ENCODE results near the gene EIPR1. TPM values are rescaled to one million over a fixed set of nuclear protein-coding genes. Genes with fewer than 3 reads are reported as not detected.

The EIPR1 gene
- total RNA-seq, 1 donor from 2014 or later: 27.8 TPM

DNA sequence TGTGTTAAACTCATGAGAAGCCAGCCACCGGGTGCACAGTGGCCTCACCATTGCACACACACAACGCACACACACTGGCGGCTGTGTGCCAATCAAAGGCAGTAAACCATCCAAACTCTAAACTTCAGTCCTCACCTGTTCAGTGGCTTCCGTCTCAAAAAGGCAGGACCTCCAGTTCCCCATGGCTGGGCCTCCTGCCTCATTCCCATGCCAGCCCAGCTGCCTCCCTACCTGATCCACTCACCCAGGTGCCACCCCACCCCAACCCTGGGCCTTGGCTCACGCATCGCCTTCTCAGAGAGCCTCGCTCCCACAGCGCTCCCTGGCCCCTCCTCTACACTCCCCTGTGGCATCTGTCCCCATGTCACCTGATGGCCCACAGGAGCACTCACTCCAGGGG, 190.9 kb downstream of the EIPR1 start:
- no peak overlapping the region for H3K9ac ChIP-seq (ENCODE audit: low read length)
- H3K36me3 ChIP-seq (ENCODE audit: insufficient read depth, low read length): no peaks in the 10 kb centered on the region
- Mint-ChIP-seq H3K27me3 (ENCODE audit: low read depth, unreplicated experiment) (no peaks in the 10 kb centered on the region), H3K4me1 (ENCODE audit: low read depth, unreplicated experiment) (no peaks in the 10 kb centered on the region), H3K4me3 (ENCODE audit: unreplicated experiment) (no peak overlapping the region), H3K36me3 (ENCODE audit: low read depth, unreplicated experiment) (peaks cover 25% of the 10 kb centered on the region), H3K9me3 (ENCODE audit: unreplicated experiment) (peaks cover 2% of the 10 kb centered on the region), H3K27ac (ENCODE audit: unreplicated experiment) (peak overlapping the region; percentile 12)
- H3K27ac ChIP-seq (ENCODE audit: low read depth, low read length): no peak overlapping the region
- no peak overlapping the region for H3K4me3 ChIP-seq (ENCODE audit: insufficient read depth, low read depth, low read length)
- no peak for DNase-seq (ENCODE audit: low read depth)
- no peak for FAIRE-seq
- H3K27me3 ChIP-seq (ENCODE audit: insufficient read depth, low read length): no peaks in the 10 kb centered on the region
- TF ChIP-seq, protein P1, sequence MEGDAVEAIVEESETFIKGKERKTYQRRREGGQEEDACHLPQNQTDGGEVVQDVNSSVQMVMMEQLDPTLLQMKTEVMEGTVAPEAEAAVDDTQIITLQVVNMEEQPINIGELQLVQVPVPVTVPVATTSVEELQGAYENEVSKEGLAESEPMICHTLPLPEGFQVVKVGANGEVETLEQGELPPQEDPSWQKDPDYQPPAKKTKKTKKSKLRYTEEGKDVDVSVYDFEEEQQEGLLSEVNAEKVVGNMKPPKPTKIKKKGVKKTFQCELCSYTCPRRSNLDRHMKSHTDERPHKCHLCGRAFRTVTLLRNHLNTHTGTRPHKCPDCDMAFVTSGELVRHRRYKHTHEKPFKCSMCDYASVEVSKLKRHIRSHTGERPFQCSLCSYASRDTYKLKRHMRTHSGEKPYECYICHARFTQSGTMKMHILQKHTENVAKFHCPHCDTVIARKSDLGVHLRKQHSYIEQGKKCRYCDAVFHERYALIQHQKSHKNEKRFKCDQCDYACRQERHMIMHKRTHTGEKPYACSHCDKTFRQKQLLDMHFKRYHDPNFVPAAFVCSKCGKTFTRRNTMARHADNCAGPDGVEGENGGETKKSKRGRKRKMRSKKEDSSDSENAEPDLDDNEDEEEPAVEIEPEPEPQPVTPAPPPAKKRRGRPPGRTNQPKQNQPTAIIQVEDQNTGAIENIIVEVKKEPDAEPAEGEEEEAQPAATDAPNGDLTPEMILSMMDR (IDR thresholded peaks at IDR 0.05; ENCODE audit: insufficient read depth, low read depth, low read length): no peak
- TF ChIP-seq EZH2 (IDR thresholded peaks at IDR 0.05; ENCODE audit: insufficient read depth, low read length): no peak
- H3K4me2 ChIP-seq (ENCODE audit: low read length): no peak overlapping the region
- no peaks in the 10 kb centered on the region for H4K20me1 ChIP-seq (ENCODE audit: insufficient read depth, low read length)
- H3K4me1 ChIP-seq (ENCODE audit: insufficient read depth, low read length): no peaks in the 10 kb centered on the region
- no peak overlapping the region for H2AFZ ChIP-seq (ENCODE audit: low read depth, low read length)
- no peaks in the 10 kb centered on the region for H3K79me2 ChIP-seq (ENCODE audit: insufficient read depth, low read length)
- no peaks in the 10 kb centered on the region for H3K9me3 ChIP-seq (ENCODE audit: insufficient read depth, low read depth, low read length)

GRCh38 chr2:3185910-3186309, 191.7 kb downstream of the EIPR1 start:
- no peaks in the 10 kb centered on the region for H3K4me1 ChIP-seq (ENCODE audit: insufficient read depth, low read length)
- H4K20me1 ChIP-seq (ENCODE audit: insufficient read depth, low read length): no peaks in the 10 kb centered on the region
- H3K4me3 ChIP-seq (ENCODE audit: insufficient read depth, low read depth, low read length): no peak overlapping the region
- no peak overlapping the region for H3K27ac ChIP-seq (ENCODE audit: low read depth, low read length)
- no peak overlapping the region for H3K4me3 Mint-ChIP-seq (ENCODE audit: unreplicated experiment)
- H3K9ac ChIP-seq (ENCODE audit: low read length): no peak overlapping the region
- no peak overlapping the region for H2AFZ ChIP-seq (ENCODE audit: low read depth, low read length)
- no peaks in the 10 kb centered on the region for H3K4me1 Mint-ChIP-seq (ENCODE audit: low read depth, unreplicated experiment)
- H3K36me3 Mint-ChIP-seq (ENCODE audit: low read depth, unreplicated experiment): peaks cover 20% of the 10 kb centered on the region
- no peaks in the 10 kb centered on the region for H3K27me3 Mint-ChIP-seq (ENCODE audit: low read depth, unreplicated experiment)
- peaks cover 3% of the 10 kb centered on the region for H3K9me3 Mint-ChIP-seq (ENCODE audit: unreplicated experiment)
- no peaks in the 10 kb centered on the region for H3K27me3 ChIP-seq (ENCODE audit: insufficient read depth, low read length)
- FAIRE-seq (no peak), DNase-seq (ENCODE audit: low read depth) (no peak)
- TF ChIP-seq EZH2 (IDR thresholded peaks at IDR 0.05; ENCODE audit: insufficient read depth, low read length): no peak
- TF ChIP-seq, protein P1 (IDR thresholded peaks at IDR 0.05; ENCODE audit: insufficient read depth, low read depth, low read length): no peak
- no peaks in the 10 kb centered on the region for H3K79me2 ChIP-seq (ENCODE audit: insufficient read depth, low read length)
- no peak overlapping the region for H3K4me2 ChIP-seq (ENCODE audit: low read length)
- H3K9me3 ChIP-seq (ENCODE audit: insufficient read depth, low read depth, low read length): no peaks in the 10 kb centered on the region
- no peaks in the 10 kb centered on the region for H3K36me3 ChIP-seq (ENCODE audit: insufficient read depth, low read length)
- no peak overlapping the region for H3K27ac Mint-ChIP-seq (ENCODE audit: unreplicated experiment)

- Mint-ChIP-seq H3K4me3 (ENCODE audit: unreplicated experiment) (no peak overlapping the region), H3K9me3 (ENCODE audit: unreplicated experiment) (peaks cover 4% of the 10 kb centered on the region), H3K27ac (ENCODE audit: unreplicated experiment) (no peak overlapping the region), H3K36me3 (ENCODE audit: low read depth, unreplicated experiment) (peaks cover 14% of the 10 kb centered on the region), H3K27me3 (ENCODE audit: low read depth, unreplicated experiment) (no peaks in the 10 kb centered on the region), H3K4me1 (ENCODE audit: low read depth, unreplicated experiment) (no peaks in the 10 kb centered on the region)
- no peaks in the 10 kb centered on the region for H3K79me2 ChIP-seq (ENCODE audit: insufficient read depth, low read length)
- TF ChIP-seq, protein P1 (IDR thresholded peaks at IDR 0.05; ENCODE audit: insufficient read depth, low read depth, low read length): no peak
- TF ChIP-seq EZH2 (IDR thresholded peaks at IDR 0.05; ENCODE audit: insufficient read depth, low read length): no peak
- no peak overlapping the region for H3K27ac ChIP-seq (ENCODE audit: low read depth, low read length)
- H3K4me3 ChIP-seq (ENCODE audit: insufficient read depth, low read depth, low read length): no peak overlapping the region
- H3K4me1 ChIP-seq (ENCODE audit: insufficient read depth, low read length): no peaks in the 10 kb centered on the region
- DNase-seq (ENCODE audit: low read depth): no peak
- H3K4me2 ChIP-seq (ENCODE audit: low read length): no peak overlapping the region
- no peak overlapping the region for H2AFZ ChIP-seq (ENCODE audit: low read depth, low read length)
- H3K9me3 ChIP-seq (ENCODE audit: insufficient read depth, low read depth, low read length): peaks cover 5% of the 10 kb centered on the region
- FAIRE-seq: no peak
- H3K27me3 ChIP-seq (ENCODE audit: insufficient read depth, low read length): no peaks in the 10 kb centered on the region
- no peaks in the 10 kb centered on the region for H3K36me3 ChIP-seq (ENCODE audit: insufficient read depth, low read length)
- no peak overlapping the region for H3K9ac ChIP-seq (ENCODE audit: low read length)
- H4K20me1 ChIP-seq (ENCODE audit: insufficient read depth, low read length): no peaks in the 10 kb centered on the region
Measured at GRCh38 chr2:3185256-3185655, 192.4 kb downstream of the EIPR1 start.
